ENCODE measurements around the gene RPA3. TPM values are rescaled to one million over a fixed set of nuclear protein-coding genes. Genes with fewer than 3 reads are reported as not detected.

Gene RPA3
- total and polyA plus RNA-seq, 4 donors: 22.6 to 40.9 (median 25.8) TPM

GRCh38 chr7:7688956-7689355 is 29.5 kb downstream of the RPA3 start:
- Histone ChIP-seq H3K9me3 (ENCODE audit: control insufficient read depth in 4 of 4, insufficient read depth in 3 of 4, low read length in 3 of 4) (no peaks in the 10 kb centered on the region), H3K9ac (ENCODE audit: insufficient read depth in 1 of 2, low read length in 2 of 2) (no peak overlapping the region), H3K27me3 (ENCODE audit: control insufficient read depth in 3 of 3, insufficient read depth in 3 of 3, low read length in 2 of 3) (peaks cover 0 to 6% (median 0%) of the 10 kb centered on the region in 3 donors), H3K4me3 (no peak overlapping the region), H3K27ac (ENCODE audit: low read depth in 1 of 2, low read length in 1 of 2) (peak overlapping the region in 1 of 2 donors; percentile 59), H3K4me1 (ENCODE audit: control insufficient read depth in 5 of 5, insufficient read depth in 5 of 5, low read length in 5 of 5) (peaks cover 0 to 18% (median 4%) of the 10 kb centered on the region in 5 donors), H3K36me3 (ENCODE audit: control insufficient read depth in 4 of 4, insufficient read depth in 4 of 4, low read length in 4 of 4) (no peaks in the 10 kb centered on the region)
- whole genome bisulfite sequencing, 2 donors: 85 to 94% methylated on average over 4 of the region's 4 CpGs
- DNase-seq (no peak), ATAC-seq (ENCODE audit: insufficient read depth, low FRiP score) (no peak)
- TF ChIP-seq CTCF (IDR thresholded peaks at IDR 0.05; ENCODE audit: control extremely low read depth, extremely low read depth): no peak

- H3K9ac ChIP-seq (ENCODE audit: insufficient read depth in 1 of 2, low read length in 2 of 2): no peak overlapping the region
- WGBS, 2 donors: 38 to 51% methylated on average over 6 of the region's 6 CpGs
- no peak for ATAC-seq (ENCODE audit: insufficient read depth, low FRiP score)
- H3K9me3 ChIP-seq (ENCODE audit: control insufficient read depth in 4 of 4, insufficient read depth in 3 of 4, low read length in 3 of 4): no peaks in the 10 kb centered on the region
- H3K36me3 ChIP-seq (ENCODE audit: control insufficient read depth in 4 of 4, insufficient read depth in 4 of 4, low read length in 4 of 4): no peaks in the 10 kb centered on the region
- H3K27me3 ChIP-seq (ENCODE audit: control insufficient read depth in 3 of 3, insufficient read depth in 3 of 3, low read length in 2 of 3): peaks cover 0 to 6% (median 0%) of the 10 kb centered on the region in 3 donors
- DNase-seq: no peak
- peaks cover 0 to 18% (median 4%) of the 10 kb centered on the region in 5 donors for H3K4me1 ChIP-seq (ENCODE audit: control insufficient read depth in 5 of 5, insufficient read depth in 5 of 5, low read length in 5 of 5)
- H3K4me3 ChIP-seq: no peak overlapping the region
- H3K27ac ChIP-seq (ENCODE audit: low read depth in 1 of 2, low read length in 1 of 2): peak overlapping the region in 1 of 2 donors; percentile 66
- TF ChIP-seq CTCF (IDR thresholded peaks at IDR 0.05; ENCODE audit: control extremely low read depth, extremely low read depth): no peak
Measured at GRCh38 chr7:7688310-7688709, 30.1 kb downstream of the RPA3 start.

GRCh38 chr7:7687800-7688199 is 30.6 kb downstream of the RPA3 start:
- no peak for ATAC-seq (ENCODE audit: insufficient read depth, low FRiP score)
- Histone ChIP-seq H3K9ac (ENCODE audit: insufficient read depth in 1 of 2, low read length in 2 of 2) (no peak overlapping the region), H3K36me3 (ENCODE audit: control insufficient read depth in 4 of 4, insufficient read depth in 4 of 4, low read length in 4 of 4) (no peaks in the 10 kb centered on the region), H3K9me3 (ENCODE audit: control insufficient read depth in 4 of 4, insufficient read depth in 3 of 4, low read length in 3 of 4) (no peaks in the 10 kb centered on the region), H3K4me3 (no peak overlapping the region), H3K4me1 (ENCODE audit: control insufficient read depth in 5 of 5, insufficient read depth in 5 of 5, low read length in 5 of 5) (peaks cover 0 to 21% (median 4%) of the 10 kb centered on the region in 5 donors), H3K27ac (ENCODE audit: low read depth in 1 of 2, low read length in 1 of 2) (peak overlapping the region in 1 of 2 donors; percentile 66), H3K27me3 (ENCODE audit: control insufficient read depth in 3 of 3, insufficient read depth in 3 of 3, low read length in 2 of 3) (peaks cover 0 to 4% (median 0%) of the 10 kb centered on the region in 3 donors)
- no peak for DNase-seq
- WGBS, 2 donors: 23 to 27% methylated on average over 1 of the region's 1 CpG
- TF ChIP-seq CTCF (IDR thresholded peaks at IDR 0.05; ENCODE audit: control extremely low read depth, extremely low read depth): no peak
